Measurements from ENCODE around the gene ELP2. TPM values are rescaled to one million over a fixed set of nuclear protein-coding genes. Genes with fewer than 3 reads are reported as not detected.
A peak's percentile ranks its signal among the peaks of the same experiment; 100 is the strongest.

Gene ELP2
- total RNA-seq, 4 donors from 2014 or later: 46.1 to 82.4 (median 67.4) TPM

GRCh38 chr18:36211612-36212065 is 81.9 kb downstream of the ELP2 start:
- H3K36me3 ChIP-seq: no peaks in the 10 kb centered on the region
- no peak overlapping the region for H3K27ac ChIP-seq
- H3K9me3 ChIP-seq: peaks cover 0 to 8% (median 0%) of the 10 kb centered on the region in 4 donors
- H3K4me3 ChIP-seq: no peak overlapping the region
- no peak for DNase-seq (ENCODE audit: low spot score in 2 of 2)
- WGBS, 2 donors: 74 to 77% methylated on average over 6 of the region's 6 CpGs
- TF ChIP-seq POLR2A (IDR thresholded peaks at IDR 0.05): no peak
- no peak for TF ChIP-seq EP300 (IDR thresholded peaks at IDR 0.05)
- TF ChIP-seq CTCF (IDR thresholded peaks at IDR 0.05): no peak
- peaks cover 0 to 20% (median 3%) of the 10 kb centered on the region in 4 donors for H3K4me1 ChIP-seq
- H3K27me3 ChIP-seq: no peaks in the 10 kb centered on the region

GRCh38 chr18:36212301-36213171 is 82.8 kb downstream of the ELP2 start:
- Histone ChIP-seq H3K27me3 (no peaks in the 10 kb centered on the region), H3K27ac (peak overlapping the region in 1 of 4 donors; percentile 31), H3K36me3 (no peaks in the 10 kb centered on the region), H3K9me3 (peaks cover 0 to 8% (median 0%) of the 10 kb centered on the region in 4 donors), H3K4me1 (peaks cover 0 to 20% (median 3%) of the 10 kb centered on the region in 4 donors), H3K4me3 (no peak overlapping the region)
- no peak for TF ChIP-seq POLR2A (IDR thresholded peaks at IDR 0.05)
- no peak for TF ChIP-seq EP300 (IDR thresholded peaks at IDR 0.05)
- no peak for TF ChIP-seq CTCF (IDR thresholded peaks at IDR 0.05)
- DNase-seq (ENCODE audit: low spot score in 2 of 2): no peak
- WGBS, 2 donors: 70 to 74% methylated on average over 13 of the region's 13 CpGs

DNA sequence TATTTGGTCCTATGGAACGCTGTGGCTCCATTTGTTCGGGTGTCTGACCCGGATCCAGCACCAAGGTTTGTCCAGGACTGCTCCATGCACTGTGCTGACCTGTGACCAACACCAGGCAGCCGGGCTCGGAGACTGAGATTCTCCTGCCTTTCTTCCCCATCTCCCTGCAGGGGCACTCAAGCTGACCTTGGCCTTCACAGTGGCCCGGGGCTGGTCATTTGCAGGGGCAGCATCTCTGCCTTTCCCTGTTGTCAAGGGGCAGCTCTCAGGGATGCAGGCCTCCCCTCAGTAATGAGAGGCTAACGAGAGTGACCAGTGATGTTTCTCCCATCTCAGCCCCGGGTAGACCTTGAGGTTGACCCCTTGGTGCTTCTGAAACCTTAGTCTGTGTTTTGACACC is 85.1 kb downstream of the ELP2 start:
- Histone ChIP-seq H3K36me3 (no peaks in the 10 kb centered on the region), H3K9me3 (no peaks in the 10 kb centered on the region), H3K4me1 (peaks cover 0 to 20% (median 3%) of the 10 kb centered on the region in 4 donors), H3K27me3 (no peaks in the 10 kb centered on the region), H3K27ac (no peak overlapping the region), H3K4me3 (no peak overlapping the region)
- WGBS, 2 donors: 79 to 80% methylated on average over 8 of the region's 8 CpGs
- no peak for DNase-seq (ENCODE audit: low spot score in 2 of 2)
- no peak for TF ChIP-seq POLR2A (IDR thresholded peaks at IDR 0.05)
- TF ChIP-seq CTCF (IDR thresholded peaks at IDR 0.05): no peak
- TF ChIP-seq EP300 (IDR thresholded peaks at IDR 0.05): no peak

DNA sequence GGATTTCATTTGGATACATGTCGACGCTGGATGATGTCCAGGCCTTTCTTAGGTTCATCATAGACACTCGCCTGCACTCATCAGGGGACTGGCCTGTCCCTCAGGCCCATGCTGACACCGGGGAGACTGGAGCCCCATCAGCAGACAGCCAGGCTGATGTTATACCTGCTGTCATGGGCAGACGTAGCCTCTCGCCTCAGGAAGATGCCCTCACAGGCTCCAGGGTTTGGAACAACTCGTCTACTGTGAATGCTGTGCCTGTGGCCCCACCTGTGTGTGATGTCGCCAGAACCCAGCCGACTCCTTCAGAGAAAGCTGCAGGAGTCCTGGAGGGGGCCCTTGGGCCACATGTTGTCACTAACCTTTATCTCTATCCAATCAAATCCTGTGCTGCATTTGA is 85.9 kb downstream of the ELP2 start:
- TF ChIP-seq CTCF (IDR thresholded peaks at IDR 0.05): no peak
- TF ChIP-seq EP300 (IDR thresholded peaks at IDR 0.05): no peak
- TF ChIP-seq POLR2A (IDR thresholded peaks at IDR 0.05): no peak
- 80 to 86% methylated on average over 8 to 9 of the region's 9 CpGs for WGBS, 2 donors
- H3K36me3 ChIP-seq: no peaks in the 10 kb centered on the region
- no peaks in the 10 kb centered on the region for H3K27me3 ChIP-seq
- peaks cover 0 to 20% (median 3%) of the 10 kb centered on the region in 4 donors for H3K4me1 ChIP-seq
- no peak overlapping the region for H3K4me3 ChIP-seq
- no peak overlapping the region for H3K27ac ChIP-seq
- DNase-seq (ENCODE audit: low spot score in 2 of 2): no peak
- H3K9me3 ChIP-seq: no peaks in the 10 kb centered on the region

DNA sequence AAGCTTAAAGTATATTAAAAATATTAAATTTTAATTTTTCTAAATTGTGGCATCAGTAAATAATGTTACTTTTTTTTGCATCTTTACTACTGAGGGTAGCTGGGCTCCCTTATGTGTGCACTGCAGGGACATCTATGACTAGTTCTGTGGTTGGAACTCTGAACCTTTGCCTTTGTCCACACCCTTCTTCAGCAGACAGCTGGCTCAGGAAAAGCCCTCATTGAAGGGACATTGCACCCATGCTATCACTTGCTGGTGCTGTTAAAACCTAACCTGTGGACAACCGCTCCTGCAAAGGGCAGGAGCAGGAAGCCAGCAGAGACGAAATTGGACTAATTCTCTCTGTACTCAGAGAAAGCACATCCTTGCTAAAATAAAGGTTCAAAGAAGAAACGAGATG is 87.6 kb downstream of the ELP2 start:
- Histone ChIP-seq H3K9me3 (no peaks in the 10 kb centered on the region), H3K4me1 (peaks cover 0 to 11% (median 2%) of the 10 kb centered on the region in 4 donors), H3K36me3 (no peaks in the 10 kb centered on the region), H3K27me3 (no peaks in the 10 kb centered on the region), H3K27ac (no peak overlapping the region), H3K4me3 (no peak overlapping the region)
- 84 to 90% methylated on average over 3 of the region's 3 CpGs for WGBS, 2 donors
- no peak for TF ChIP-seq EP300 (IDR thresholded peaks at IDR 0.05)
- TF ChIP-seq CTCF (IDR thresholded peaks at IDR 0.05): no peak
- no peak for DNase-seq (ENCODE audit: low spot score in 2 of 2)
